NCI-H1930 (cell line): ENCODE data around the gene CA6.
"Not testable (repeated sequence)": the region's sequence is repeated elsewhere in the genome, so short reads cannot be mapped to it uniquely, and the experiment has no call there.

Experiments used
- DNase-seq, 2 experiments: peaks; one replicate each; lab custom pipeline; 2025; lab: John Stamatoyannopoulos, UW

Gene CA6

GRCh38 chr1:9004700-9005394 lies 59.2 kb downstream of the CA6 start:
- peak in 1 of 2 experiments; percentile 21 for DNase-seq

- no peak for DNase-seq
Observed at GRCh38 chr1:9005395-9005708, 59.7 kb downstream of the CA6 start.

GRCh38 chr1:9006956-9007615 lies 61.4 kb downstream of the CA6 start:
- DNase-seq, result no peak

GRCh38 chr1:9008236-9008635 lies 62.6 kb downstream of the CA6 start:
- no peak for DNase-seq

GRCh38 chr1:9009438-9010370 lies 64.0 kb downstream of the CA6 start:
- no peak for DNase-seq

- no peak for DNase-seq
Observed at GRCh38 chr1:9010781-9011323, 65.2 kb downstream of the CA6 start.

GRCh38 chr1:9013819-9014218 lies 68.2 kb downstream of the CA6 start:
- no peak for DNase-seq

- DNase-seq, result no peak
Observed at GRCh38 chr1:9014475-9015375, 69.1 kb downstream of the CA6 start.

- DNase-seq, result no peak
Observed at GRCh38 chr1:9016455-9016854, 70.8 kb downstream of the CA6 start.

- DNase-seq, result no peak
Observed at GRCh38 chr1:9018333-9018732, 72.7 kb downstream of the CA6 start.

GRCh38 chr1:9019896-9020295 lies 74.2 kb downstream of the CA6 start:
- no peak for DNase-seq

- DNase-seq, result no peak
Observed at GRCh38 chr1:9020305-9020704, 74.6 kb downstream of the CA6 start.

- DNase-seq, result not testable (repeated sequence)
Observed at GRCh38 chr1:9022026-9022738, 76.5 kb downstream of the CA6 start.

GRCh38 chr1:9022773-9023172 lies 77.1 kb downstream of the CA6 start:
- DNase-seq, result no peak
